Fibroblast of skin of left quadriceps (primary cell): ENCODE measurements around the gene BRMS1.

Experiments used
- DNase-seq, 2 experiments: peaks; one replicate each; pipeline ENCODE4 v3.0.0-alpha.2; 2013; ENCODE audit warnings: low read depth in 2 of 2

Gene BRMS1

GRCh38 chr11:66336234-66337102 lies 8.4 kb downstream of the BRMS1 start, which contains the start of gene RIN1:
TSS of gene RIN1 (minus strand) at chr11:66336434. CDS start at chr11:66336402, 32 bp downstream.
- DNase-seq = no peak

DNA sequence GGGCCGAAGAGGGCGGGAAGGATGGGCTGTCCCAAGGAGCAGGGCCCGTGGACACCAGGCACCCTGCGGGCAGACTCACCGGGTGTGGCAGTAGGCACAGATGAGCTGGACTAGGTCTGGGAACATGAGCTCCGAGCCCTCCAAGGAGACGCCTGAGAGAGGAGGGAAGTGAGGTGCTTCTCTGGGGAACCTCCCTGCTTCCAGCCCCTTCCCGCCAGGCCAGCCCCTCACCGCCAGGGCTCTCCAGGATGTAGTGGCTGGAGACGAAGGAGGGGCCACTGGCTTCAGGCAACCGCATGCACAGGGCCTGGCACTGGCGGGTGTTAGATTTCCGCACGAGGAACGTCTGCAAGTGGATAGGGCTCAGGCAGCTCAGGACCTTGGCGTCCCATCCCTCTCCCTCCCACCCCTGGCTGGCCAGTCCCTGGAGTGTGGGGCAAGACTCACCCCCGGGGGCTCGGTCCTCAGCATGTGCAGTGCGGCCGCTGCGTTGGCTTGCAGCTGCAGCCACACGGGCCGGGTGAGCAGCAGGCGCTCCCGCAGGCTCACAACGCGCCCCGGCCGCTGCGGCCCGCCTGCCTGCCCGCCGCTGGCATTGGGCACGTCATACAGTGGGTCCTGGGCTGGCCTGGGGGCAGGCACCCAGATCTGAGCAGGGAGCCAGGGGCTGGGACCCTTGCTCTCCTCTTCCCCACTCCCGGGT lies 9.2 kb downstream of the BRMS1 start:
- no peak for DNase-seq

DNA sequence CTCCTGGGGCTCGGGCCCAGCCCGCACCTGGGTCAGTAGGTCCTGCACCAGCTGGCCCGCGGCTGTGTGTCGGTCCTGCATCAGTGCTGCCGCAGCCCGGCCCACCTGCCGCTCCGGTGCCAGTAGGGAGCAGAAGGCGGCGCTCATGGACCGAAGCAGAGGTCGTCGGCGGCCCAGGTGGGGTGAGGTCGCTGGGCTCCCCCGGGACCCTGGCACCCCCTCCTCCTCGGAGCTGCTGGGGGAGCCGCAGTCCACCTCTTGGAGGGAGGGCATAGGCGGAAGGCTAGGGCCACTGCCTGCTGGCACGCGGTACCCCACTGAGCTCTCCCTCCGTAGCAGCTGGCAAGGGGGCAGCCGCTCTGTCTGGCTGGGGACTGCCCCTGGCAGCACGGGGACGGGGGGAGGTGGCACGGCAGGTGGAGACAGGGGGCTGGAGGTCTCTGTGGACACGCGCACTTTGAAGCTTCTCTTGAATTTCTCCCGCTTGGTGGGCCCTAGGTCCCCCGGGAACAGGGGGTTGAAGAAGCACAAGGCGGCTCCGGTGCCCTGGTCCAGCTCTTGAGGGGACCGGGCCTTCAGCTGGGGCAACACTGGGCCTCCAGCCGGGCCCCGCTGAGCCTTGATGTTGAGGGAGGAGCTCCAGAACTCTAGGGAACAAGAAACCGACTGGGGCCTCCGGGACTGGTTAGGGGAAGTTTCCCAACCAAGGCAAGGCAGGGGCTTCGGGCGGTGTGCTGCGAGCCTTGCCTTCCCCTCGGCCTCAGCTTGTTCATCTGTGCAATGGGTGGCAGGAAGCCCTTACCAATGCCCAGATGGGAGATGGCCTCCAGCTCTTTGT lies 10.1 kb downstream of the BRMS1 start:
- no peak for DNase-seq

DNA sequence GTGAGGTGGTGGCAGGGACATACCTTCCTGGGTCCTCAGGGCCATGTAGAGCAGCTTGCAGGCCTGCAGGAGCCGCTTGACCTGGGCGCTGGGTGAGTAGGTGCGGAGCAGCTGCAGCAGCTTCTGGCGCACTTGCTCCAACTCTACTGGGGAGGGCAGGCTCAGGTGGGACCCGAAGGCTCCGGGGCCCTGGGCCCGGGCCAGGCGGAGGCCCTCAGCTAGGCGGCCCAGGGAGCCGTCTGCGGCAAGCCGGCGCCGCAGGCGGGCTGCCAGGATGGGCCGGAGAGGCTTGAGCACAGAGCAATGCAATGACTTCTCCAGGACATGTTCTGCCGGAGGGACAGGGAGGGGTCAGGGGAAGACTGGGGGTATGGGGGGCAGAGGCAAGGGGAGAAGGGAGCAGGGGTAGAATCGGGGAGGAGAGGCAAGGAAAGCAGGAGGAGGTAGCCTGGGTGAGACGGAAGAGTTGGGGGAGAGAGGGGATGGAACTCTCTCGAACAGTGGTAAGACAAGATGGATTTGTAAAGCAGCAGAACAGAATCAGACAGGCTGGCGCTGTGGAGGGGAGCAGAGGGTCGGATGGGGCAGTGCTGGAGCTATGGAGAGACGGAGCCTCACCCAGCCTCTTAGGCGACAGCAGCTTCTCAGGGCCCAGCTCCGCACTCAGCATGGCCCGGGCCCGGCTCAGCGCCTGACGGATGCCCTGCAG lies 10.9 kb downstream of the BRMS1 start:
- no peak for DNase-seq

DNA sequence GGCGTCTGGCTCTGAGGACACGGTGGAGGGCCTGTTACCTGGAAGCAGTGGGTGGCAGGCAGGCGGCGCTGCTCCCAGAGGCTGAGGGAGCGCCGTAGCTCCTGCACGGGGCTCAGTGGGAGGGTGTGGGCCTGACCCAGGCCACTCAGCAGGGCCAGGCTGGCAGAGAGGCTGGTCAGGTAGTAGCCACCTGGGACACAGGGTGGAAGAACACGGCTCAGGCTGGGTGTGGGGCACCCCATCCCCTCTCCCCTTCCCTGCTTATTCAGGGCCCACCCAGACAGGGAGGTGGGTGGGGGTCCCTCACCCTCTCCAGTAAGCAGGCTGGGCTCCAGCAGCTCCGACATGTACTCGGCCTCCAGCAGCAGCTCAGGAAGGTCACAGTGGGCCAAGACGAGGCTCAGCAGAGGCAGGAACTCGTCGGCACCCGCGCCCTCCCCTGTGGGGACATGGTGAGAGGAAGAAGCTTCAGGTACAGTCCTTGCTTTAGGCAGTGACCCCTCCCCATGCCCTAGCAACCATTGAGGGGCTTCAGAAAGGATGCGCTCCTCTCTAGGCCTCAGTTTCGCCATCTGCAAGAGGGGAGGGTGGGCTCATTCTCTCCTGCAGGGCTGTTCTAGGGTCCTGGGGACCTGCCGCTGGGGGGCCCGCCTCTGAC lies 11.6 kb downstream of the BRMS1 start:
- no peak for DNase-seq

DNA sequence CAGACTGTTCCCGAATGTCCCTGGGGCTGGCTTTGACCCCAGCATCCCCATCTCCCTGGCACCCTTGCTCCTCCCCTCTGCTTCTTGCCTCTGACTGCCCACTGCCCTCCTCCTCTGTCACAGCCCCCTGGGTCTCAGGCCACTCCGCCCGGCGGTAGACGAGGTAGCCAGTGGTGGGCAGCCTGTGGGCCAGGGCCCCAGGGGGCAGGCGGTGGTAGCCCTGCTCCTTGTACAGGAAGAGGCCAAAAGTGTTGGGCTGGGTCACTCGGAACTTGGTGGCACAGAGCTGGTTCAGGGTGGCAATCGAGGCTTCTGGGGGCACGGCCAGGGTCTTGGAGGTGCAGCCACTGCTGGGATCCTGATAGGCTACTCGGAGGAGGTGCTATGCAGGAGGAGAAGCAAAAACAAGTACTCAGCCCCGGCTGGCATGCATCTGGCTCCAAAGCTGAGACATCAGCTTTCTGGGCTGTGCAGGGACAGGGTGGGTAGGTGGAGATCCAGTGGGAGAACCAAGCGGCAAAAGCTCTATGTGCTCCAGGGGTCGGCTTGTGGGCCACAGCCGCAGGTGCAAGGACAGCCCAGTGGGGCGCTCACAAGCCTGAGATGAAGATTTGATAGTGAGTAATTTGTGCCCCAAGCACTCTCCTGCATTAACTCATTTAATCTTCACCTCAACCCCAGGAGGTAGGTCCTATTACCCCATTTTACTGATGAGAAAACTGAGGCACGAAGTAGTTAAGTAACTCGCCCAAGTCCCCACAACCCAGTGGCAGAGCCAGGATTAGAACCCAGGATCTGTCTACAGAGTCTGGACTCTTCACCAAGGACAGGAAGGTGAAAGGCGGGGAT lies 12.3 kb downstream of the BRMS1 start:
- DNase-seq = no peak

GRCh38 chr11:66331542-66332370 lies 13.1 kb downstream of the BRMS1 start:
- DNase-seq = no peak

DNA sequence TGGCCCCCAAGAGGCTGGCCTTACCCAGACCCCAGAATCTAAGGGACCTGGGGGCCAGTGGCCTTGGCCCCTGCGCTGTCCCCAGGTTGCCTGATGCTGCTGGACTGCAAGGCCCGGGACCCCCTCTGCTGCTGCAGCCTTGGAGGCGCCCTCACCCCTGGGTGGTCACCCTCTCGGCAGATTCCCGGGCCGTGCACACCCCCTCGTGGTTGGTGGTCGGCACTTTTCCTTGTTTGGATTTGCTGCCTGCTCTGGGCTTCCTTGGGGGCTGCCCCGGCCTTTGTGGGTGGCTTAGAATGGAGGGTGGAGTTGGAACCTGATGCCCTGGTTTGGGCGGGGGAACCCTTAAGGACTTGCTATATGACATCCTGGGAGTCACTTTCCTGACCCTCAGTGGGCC lies 14.0 kb downstream of the BRMS1 start:
- no peak for DNase-seq

DNA sequence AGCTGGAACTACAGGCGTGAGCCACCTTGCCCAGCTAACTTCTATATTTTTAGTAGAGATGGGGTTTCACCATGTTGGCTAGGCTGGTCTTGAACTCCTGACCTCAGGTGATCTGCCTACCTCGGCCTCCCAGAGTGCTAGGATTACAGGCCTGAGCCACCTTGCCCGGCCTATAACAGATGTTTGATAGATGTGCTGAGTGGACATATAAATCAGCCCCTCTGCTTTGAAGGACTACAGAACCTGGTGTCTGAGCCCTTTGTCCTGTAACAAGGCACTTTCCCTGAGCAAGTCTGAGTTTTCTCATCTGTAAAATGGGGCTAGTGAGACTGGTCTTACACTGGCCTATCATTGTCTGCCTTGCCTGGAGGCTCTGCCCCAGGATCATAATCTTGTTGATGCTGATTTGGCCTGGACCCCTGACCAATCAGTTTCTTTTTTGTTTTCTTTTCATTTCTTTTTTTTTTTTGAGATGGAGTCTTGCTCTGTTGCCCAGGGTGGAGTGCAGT lies 15.7 kb downstream of the BRMS1 start:
- DNase-seq = no peak

- no peak for DNase-seq
These were observed 16.4 kb downstream of the BRMS1 start for GRCh38 chr11:66328302-66329144.

GRCh38 chr11:66328031-66328301 lies 16.9 kb downstream of the BRMS1 start:
- no peak for DNase-seq

- DNase-seq = no peak
These were observed 17.5 kb downstream of the BRMS1 start for GRCh38 chr11:66327171-66328030.

DNA sequence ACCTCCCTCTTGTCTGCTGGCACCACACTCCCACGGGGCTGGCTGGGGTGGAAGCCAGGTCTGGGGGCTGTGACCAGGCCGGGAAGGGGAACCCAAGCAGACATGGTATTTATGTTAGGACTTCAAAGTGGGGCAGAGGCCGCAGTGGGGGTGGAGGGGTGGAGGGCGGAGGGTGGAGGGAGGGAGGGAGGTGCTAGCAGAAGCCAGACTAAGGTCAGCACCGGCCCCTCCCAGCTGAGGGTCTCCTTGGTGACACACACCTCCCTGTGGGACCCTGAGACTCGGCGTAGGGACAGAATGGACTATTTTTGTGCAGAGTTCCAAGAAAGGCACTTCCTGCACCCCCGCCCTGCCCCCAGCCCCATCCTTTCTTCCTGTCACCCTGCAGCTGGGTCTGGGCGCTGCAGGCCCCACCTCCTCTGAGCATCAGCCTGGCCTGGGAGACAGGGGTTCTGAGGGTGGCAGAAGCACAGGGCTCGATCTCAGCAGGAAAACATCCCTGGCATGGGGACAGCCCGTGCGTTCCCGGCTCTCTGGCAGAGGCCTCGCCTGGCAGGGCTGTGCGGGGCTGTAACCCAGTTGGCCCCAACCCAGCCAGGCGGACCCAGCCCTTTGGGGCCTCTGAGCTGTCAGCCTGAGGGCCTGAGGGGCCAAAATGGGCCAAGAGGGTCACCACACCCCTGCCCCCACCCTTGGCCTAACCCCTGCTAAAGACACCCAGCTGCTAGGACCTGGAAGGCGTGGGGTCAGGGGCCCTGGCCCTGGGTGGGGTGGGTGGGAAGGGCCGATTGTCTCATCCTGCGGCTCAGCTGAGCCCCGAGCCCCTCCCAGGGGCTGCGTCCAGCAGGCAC lies 18.4 kb downstream of the BRMS1 start:
- no peak for DNase-seq

- no peak for DNase-seq
These were observed 19.6 kb downstream of the BRMS1 start for GRCh38 chr11:66325263-66325671.

GRCh38 chr11:66324664-66325063 lies 20.2 kb downstream of the BRMS1 start:
- no peak for DNase-seq

DNA sequence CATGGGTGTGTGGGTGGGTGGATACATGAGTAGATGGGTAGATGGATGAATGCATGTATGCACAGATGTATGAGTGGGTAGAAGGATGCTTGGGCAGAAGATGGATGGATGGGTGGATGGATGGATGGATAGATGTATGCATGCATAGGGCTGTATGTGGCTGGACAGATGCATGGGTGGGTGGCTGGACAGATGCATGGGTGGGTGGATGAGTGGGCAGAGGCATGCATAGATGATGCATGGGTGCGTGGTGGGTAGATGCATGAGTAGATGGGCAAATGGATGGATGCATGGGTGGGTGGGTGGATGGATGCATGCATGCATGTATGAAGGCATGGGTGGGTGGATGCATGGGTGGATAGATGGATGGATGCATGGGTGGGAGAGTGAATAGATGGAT lies 21.2 kb downstream of the BRMS1 start:
- no peak for DNase-seq
